ENCODE results near the gene TNP1.

The TNP1 gene

GRCh38 chr2:216870508-216871332, 10.9 kb upstream of the TNP1 start:
- Histone ChIP-seq H2AFZ (ENCODE audit: low read depth, low read length) (no peak overlapping the region), H3K27me3 (ENCODE audit: insufficient read depth, low read length) (no peaks in the 10 kb centered on the region), H3K9me3 (ENCODE audit: low read length) (no peaks in the 10 kb centered on the region), H3K4me1 (ENCODE audit: insufficient read depth, low read length) (no peaks in the 10 kb centered on the region), H3K36me3 (ENCODE audit: insufficient read depth, low read length) (no peaks in the 10 kb centered on the region), H3K4me3 (ENCODE audit: low read length) (no peak overlapping the region)

DNA sequence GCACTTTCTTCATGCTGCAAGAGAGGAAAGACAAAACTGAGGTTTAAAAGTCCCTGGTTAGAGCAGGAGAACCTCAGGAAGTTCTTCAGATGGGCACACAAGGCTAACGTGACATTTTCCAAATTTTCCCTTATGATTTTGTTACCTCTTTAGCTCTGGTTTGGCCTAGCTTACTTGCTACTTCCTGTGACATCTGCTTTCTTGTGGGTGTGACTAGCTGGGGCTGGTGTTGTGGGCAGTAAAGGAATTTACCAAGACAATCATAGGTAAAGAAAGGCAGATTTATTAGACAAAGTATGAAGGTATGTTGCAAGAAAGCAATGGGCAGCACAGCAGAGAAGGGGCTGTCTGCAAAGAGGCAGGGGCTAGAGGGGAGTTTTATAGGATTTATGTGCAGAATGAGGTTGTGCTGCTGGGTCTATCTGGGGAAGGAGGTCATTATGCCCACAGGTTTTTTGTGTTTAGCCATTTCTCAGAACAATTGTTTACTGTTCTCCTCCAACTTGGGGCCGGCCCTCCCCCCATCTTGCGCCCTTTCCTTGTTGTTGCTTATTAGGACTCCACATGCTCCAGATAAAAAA, 6.7 kb upstream of the TNP1 start:
- Histone ChIP-seq H3K27me3 (ENCODE audit: insufficient read depth, low read length) (no peaks in the 10 kb centered on the region), H2AFZ (ENCODE audit: low read depth, low read length) (no peak overlapping the region), H3K4me3 (ENCODE audit: low read length) (no peak overlapping the region), H3K4me1 (ENCODE audit: insufficient read depth, low read length) (no peaks in the 10 kb centered on the region), H3K9me3 (ENCODE audit: low read length) (no peaks in the 10 kb centered on the region), H3K36me3 (ENCODE audit: insufficient read depth, low read length) (no peaks in the 10 kb centered on the region)

GRCh38 chr2:216865658-216866057, 5.8 kb upstream of the TNP1 start:
- Histone ChIP-seq H3K36me3 (ENCODE audit: insufficient read depth, low read length) (no peaks in the 10 kb centered on the region), H3K4me1 (ENCODE audit: insufficient read depth, low read length) (no peaks in the 10 kb centered on the region)

DNA sequence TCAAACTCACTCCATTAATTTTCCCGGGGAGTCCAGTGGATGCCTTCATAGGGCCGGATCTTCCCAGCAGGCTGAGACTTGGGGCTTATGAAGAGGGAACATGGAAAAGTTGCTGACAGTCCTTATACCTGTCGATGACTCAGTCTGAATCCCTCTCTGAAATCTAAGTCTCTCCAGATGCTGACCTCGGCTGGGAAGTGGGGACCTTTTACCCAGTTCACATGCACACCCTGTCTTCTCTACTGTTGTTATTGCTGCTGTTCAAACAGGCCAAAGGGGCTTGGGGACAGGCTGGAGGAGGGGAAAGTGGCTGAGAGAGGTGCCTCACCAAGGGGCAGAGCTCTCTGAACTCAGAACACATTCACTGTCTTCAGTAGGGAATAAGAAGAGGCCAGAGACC, 4.1 kb upstream of the TNP1 start:
- Histone ChIP-seq H3K4me1 (ENCODE audit: insufficient read depth, low read length) (no peaks in the 10 kb centered on the region), H3K9me3 (ENCODE audit: low read length) (no peaks in the 10 kb centered on the region), H3K27me3 (ENCODE audit: insufficient read depth, low read length) (no peaks in the 10 kb centered on the region), H2AFZ (ENCODE audit: low read depth, low read length) (no peak overlapping the region), H3K4me3 (ENCODE audit: low read length) (no peak overlapping the region), H3K36me3 (ENCODE audit: insufficient read depth, low read length) (no peaks in the 10 kb centered on the region)

More at GRCh38 chr2:216865658-216866057, 5.8 kb upstream of the TNP1 start:
- Histone ChIP-seq H2AFZ (ENCODE audit: low read depth, low read length) (no peak overlapping the region), H3K27me3 (ENCODE audit: insufficient read depth, low read length) (no peaks in the 10 kb centered on the region), H3K9me3 (ENCODE audit: low read length) (no peaks in the 10 kb centered on the region), H3K4me3 (ENCODE audit: low read length) (no peak overlapping the region)

DNA sequence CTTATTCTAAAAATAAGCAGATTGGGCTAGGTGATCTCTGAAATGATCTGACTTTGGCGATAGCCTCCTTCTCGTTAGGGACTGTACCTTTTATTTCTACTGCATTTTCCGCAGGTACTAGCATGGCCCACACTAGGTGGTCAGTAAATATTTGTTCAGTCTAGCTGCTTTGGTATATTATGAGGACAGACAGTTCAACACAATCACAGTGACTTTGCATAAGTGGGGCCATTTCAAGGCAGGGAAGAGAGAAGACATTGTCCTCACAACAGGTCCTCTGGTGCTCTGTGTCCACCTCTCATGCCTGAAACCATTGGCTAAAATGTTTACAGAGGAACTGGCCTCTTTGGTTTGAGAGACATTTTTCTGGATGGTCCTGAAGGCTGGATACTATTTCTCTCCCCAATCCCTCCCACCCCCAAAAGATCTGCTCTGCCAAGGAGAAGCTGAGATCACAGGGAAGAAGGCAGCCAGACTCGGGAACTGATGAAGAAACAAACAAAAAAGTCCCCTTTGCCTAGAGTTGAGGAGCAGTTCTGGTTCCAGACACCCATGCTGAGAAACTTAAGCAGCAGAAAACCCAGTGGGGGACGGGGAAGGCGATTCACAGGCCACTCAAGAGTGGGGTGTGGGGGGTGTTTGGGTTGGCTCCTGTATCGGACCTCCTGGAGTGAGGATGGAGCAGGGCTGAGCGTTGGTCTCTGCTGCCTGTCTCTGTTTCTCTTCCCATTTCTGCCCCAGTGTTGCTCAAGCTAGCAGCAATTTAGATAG, 2.9 kb upstream of the TNP1 start:
- Histone ChIP-seq H3K36me3 (ENCODE audit: insufficient read depth, low read length) (no peaks in the 10 kb centered on the region), H3K4me1 (ENCODE audit: insufficient read depth, low read length) (no peaks in the 10 kb centered on the region), H2AFZ (ENCODE audit: low read depth, low read length) (no peak overlapping the region), H3K27me3 (ENCODE audit: insufficient read depth, low read length) (no peaks in the 10 kb centered on the region), H3K4me3 (ENCODE audit: low read length) (no peak overlapping the region), H3K9me3 (ENCODE audit: low read length) (no peaks in the 10 kb centered on the region)

DNA sequence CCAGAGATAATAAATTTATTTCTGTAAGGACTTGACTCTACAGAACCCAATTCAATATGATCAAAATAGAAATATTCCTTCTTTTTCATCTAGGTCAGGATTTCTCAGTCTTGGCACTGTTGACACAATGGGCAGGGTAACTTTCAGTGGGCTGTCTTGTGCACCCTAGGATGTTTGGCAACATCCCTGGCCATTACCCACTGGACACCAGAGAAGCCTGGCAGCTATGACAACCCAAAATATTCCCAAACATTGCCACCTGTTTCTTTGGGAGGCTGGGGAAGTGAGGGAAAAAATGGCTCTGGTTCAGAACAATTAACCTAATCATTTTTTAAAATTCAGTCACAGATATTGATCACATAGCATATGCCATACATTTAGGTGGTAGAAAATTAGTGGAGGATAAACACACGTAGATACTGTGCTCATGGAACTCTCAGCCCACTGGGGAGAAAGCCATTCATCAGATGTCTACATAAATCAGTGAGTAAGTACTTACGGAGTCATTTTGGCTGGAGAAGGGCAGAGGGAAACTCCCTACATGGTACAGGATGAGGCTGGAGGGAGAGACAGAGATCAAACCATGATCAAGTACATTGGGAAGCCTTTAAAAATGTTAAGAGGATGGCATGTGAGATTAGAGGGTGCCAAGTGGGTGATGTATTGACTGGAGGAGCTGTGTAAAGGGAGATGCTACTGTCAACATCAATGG, 718 bp upstream of the TNP1 start:
- Histone ChIP-seq H3K9me3 (ENCODE audit: low read length) (no peaks in the 10 kb centered on the region), H3K4me3 (ENCODE audit: low read length) (no peak overlapping the region), H2AFZ (ENCODE audit: low read depth, low read length) (no peak overlapping the region), H3K27me3 (ENCODE audit: insufficient read depth, low read length) (no peaks in the 10 kb centered on the region), H3K36me3 (ENCODE audit: insufficient read depth, low read length) (no peaks in the 10 kb centered on the region), H3K4me1 (ENCODE audit: insufficient read depth, low read length) (peaks cover 21% of the 10 kb centered on the region)

- no peak overlapping the region for H2AFZ ChIP-seq (ENCODE audit: low read depth, low read length)
- no peak overlapping the region for H3K4me3 ChIP-seq (ENCODE audit: low read length)
- H3K27me3 ChIP-seq (ENCODE audit: insufficient read depth, low read length), result no peaks in the 10 kb centered on the region
- no peaks in the 10 kb centered on the region for H3K9me3 ChIP-seq (ENCODE audit: low read length)
- no peaks in the 10 kb centered on the region for H3K36me3 ChIP-seq (ENCODE audit: insufficient read depth, low read length)
- H3K4me1 ChIP-seq (ENCODE audit: insufficient read depth, low read length), result peaks cover 33% of the 10 kb centered on the region
Observed at GRCh38 chr2:216858312-216858711, 1.6 kb downstream of the TNP1 start.

DNA sequence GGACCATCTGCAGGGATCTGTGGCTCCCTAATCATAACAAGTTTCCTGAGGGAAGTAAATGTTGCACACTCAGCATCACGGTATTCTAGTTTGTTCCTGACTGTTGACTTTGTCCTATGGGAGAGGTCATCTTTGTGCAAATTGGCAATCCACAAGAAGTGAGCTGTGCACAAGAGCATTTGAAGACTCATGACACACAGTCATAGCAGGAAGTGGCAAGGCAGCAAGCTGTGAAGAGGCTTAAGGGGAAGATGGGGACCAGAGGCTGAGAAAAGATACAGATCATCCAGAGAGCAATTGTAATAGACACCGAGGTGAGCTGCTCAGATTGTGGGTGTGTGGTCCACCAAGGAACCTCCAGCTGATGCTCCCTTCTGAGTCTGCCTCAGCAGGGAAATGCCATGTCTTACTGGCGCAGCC, 2.7 kb downstream of the TNP1 start:
- Histone ChIP-seq H3K4me1 (ENCODE audit: insufficient read depth, low read length) (peaks cover 37% of the 10 kb centered on the region), H3K36me3 (ENCODE audit: insufficient read depth, low read length) (no peaks in the 10 kb centered on the region), H3K9me3 (ENCODE audit: low read length) (no peaks in the 10 kb centered on the region), H2AFZ (ENCODE audit: low read depth, low read length) (no peak overlapping the region), H3K27me3 (ENCODE audit: insufficient read depth, low read length) (no peaks in the 10 kb centered on the region), H3K4me3 (ENCODE audit: low read length) (no peak overlapping the region)

DNA sequence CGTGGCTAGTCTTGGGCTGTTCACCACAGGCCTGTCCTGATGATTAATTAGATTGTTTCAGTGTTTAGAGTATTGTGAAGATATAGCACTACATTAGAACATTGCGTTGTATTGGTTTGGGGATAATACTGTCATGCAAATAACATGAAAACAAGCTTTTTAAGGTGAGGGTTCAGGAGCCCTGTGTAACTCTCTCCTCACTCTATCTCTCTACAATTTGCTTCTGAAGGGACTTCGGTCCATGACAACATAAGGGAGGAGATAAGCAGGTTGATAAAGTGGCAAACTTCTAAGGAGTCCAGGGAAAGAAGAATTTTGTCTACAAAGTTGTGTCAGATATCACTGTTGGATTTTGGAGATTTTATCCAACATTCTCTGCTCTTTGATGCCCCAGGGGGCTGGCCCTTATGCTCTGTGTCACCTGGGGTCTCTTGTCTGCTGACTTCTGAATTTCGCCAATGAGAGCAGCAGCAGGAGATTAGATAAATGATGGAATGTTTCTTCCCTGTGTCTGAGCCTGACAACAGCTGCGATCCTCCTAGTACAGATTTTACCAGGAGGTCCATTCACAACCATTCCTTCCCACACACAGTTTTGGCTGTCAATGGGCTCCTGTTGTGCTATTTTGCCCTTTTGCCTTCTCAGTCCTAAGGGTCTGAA, 3.3 kb downstream of the TNP1 start:
- no peaks in the 10 kb centered on the region for H3K9me3 ChIP-seq (ENCODE audit: low read length)
- H3K4me1 ChIP-seq (ENCODE audit: insufficient read depth, low read length), result peaks cover 37% of the 10 kb centered on the region
- H2AFZ ChIP-seq (ENCODE audit: low read depth, low read length), result no peak overlapping the region
- no peaks in the 10 kb centered on the region for H3K36me3 ChIP-seq (ENCODE audit: insufficient read depth, low read length)
- H3K27me3 ChIP-seq (ENCODE audit: insufficient read depth, low read length), result no peaks in the 10 kb centered on the region
- no peak overlapping the region for H3K4me3 ChIP-seq (ENCODE audit: low read length)

GRCh38 chr2:216855605-216856004, 4.3 kb downstream of the TNP1 start:
- Histone ChIP-seq H2AFZ (ENCODE audit: low read depth, low read length) (no peak overlapping the region), H3K36me3 (ENCODE audit: insufficient read depth, low read length) (no peaks in the 10 kb centered on the region), H3K9me3 (ENCODE audit: low read length) (no peaks in the 10 kb centered on the region), H3K27me3 (ENCODE audit: insufficient read depth, low read length) (no peaks in the 10 kb centered on the region), H3K4me3 (ENCODE audit: low read length) (no peak overlapping the region), H3K4me1 (ENCODE audit: insufficient read depth, low read length) (peaks cover 40% of the 10 kb centered on the region)

- H3K27me3 ChIP-seq (ENCODE audit: insufficient read depth, low read length), result no peaks in the 10 kb centered on the region
- no peak overlapping the region for H3K4me3 ChIP-seq (ENCODE audit: low read length)
- H3K9me3 ChIP-seq (ENCODE audit: low read length), result no peaks in the 10 kb centered on the region
- no peak overlapping the region for H2AFZ ChIP-seq (ENCODE audit: low read depth, low read length)
- H3K36me3 ChIP-seq (ENCODE audit: insufficient read depth, low read length), result no peaks in the 10 kb centered on the region
- H3K4me1 ChIP-seq (ENCODE audit: insufficient read depth, low read length), result peaks cover 40% of the 10 kb centered on the region
Observed at GRCh38 chr2:216855079-216855478, 4.8 kb downstream of the TNP1 start.

- Histone ChIP-seq H3K4me1 (ENCODE audit: insufficient read depth, low read length) (peaks cover 29% of the 10 kb centered on the region), H2AFZ (ENCODE audit: low read depth, low read length) (no peak overlapping the region), H3K27me3 (ENCODE audit: insufficient read depth, low read length) (no peaks in the 10 kb centered on the region), H3K9me3 (ENCODE audit: low read length) (no peaks in the 10 kb centered on the region), H3K4me3 (ENCODE audit: low read length) (no peak overlapping the region), H3K36me3 (ENCODE audit: insufficient read depth, low read length) (no peaks in the 10 kb centered on the region)
Observed at GRCh38 chr2:216851486-216852090, 8.3 kb downstream of the TNP1 start.

Data from neuron (in vitro differentiated cells).